Fibroblast of mammary gland (primary cell): ENCODE data around the gene ALDH1A2.

Experiments
- DNase-seq: peaks from one replicate; pipeline ENCODE4 v3.0.0-alpha.2; 2010; ENCODE audit warnings: low read depth
- H3K4me3 ChIP-seq: 2 replicates; pipeline ENCODE4 v1.5.1; 2011; ENCODE audit warnings: low read depth, mild to moderate bottlenecking, low read length, moderate library complexity; ENCODE audit not compliant: control insufficient read depth
- TF ChIP-seq, protein P1 (sequence below): conservative IDR thresholded peaks from 2 replicates; pipeline ENCODE4 v1.5.1; 2011; ENCODE audit warnings: low read depth, low read length, inconsistent platforms; ENCODE audit not compliant: control insufficient read depth, insufficient read depth

ALDH1A2 gene

DNA sequence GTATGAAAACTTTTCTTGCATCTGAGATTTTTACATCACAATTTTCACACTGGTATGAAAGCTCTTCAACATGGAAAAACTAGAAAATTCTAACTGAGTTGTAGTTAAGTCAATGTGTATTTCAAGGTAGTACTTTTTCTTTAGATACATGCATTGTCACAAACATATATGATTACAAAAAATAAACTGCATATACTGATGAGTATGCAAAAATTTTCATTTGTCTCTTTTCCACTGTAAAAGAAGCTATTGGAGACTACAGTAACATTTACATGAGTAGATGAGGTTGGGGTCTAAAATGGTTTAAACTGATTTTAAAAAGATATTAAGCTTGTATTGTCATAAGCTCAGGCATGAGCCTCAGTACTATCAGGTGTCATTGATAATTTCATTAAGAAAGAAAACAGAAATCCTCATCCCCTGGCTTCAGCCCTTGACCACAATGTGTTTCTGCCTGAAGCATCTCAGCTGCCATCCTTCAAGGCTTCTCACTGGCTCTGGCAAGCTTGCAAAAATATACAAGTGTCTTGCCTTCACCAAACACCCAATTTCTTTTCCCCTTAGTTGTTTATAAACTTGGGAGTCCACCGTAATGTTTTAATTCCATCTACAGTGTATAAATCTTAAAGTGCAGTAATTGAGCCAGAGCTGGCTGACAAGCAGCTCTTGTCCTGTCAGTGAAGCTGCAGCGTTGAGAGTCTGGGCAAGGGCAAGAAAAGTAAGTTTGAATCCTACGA lies 71.9 kb downstream of the ALDH1A2 start:
- no peak for DNase-seq
- TF ChIP-seq, protein P1, sequence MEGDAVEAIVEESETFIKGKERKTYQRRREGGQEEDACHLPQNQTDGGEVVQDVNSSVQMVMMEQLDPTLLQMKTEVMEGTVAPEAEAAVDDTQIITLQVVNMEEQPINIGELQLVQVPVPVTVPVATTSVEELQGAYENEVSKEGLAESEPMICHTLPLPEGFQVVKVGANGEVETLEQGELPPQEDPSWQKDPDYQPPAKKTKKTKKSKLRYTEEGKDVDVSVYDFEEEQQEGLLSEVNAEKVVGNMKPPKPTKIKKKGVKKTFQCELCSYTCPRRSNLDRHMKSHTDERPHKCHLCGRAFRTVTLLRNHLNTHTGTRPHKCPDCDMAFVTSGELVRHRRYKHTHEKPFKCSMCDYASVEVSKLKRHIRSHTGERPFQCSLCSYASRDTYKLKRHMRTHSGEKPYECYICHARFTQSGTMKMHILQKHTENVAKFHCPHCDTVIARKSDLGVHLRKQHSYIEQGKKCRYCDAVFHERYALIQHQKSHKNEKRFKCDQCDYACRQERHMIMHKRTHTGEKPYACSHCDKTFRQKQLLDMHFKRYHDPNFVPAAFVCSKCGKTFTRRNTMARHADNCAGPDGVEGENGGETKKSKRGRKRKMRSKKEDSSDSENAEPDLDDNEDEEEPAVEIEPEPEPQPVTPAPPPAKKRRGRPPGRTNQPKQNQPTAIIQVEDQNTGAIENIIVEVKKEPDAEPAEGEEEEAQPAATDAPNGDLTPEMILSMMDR: no peak
- no peak overlapping the region for H3K4me3 ChIP-seq

DNA sequence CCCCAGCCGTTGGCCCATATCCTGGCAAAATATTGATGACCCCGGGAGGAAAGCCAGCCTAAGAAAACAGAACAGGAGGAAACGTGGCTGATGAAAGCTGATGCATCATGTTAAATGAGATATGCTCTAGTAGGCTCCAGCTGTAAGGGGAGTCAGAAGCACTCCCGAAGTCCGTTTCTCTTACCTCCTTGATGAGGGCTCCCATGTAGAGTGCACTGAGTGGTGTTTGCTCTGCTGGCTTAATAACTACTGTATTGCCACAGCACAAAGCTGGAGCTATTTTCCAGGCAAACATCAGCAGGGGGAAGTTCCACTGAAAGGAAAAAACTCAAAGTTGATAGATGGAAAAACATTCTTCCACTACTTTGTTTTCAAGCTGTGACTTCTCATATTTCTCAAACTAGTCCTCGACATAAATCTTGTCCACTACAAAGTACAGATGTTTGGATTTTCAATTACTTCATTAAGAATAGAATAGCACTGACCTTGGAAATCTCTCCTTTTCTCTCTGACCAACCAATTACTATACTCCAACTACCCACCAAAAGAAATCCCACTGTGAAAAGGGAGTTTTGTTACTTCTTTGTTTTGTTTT lies 72.7 kb downstream of the ALDH1A2 start:
- no peak for DNase-seq
- TF ChIP-seq, protein P1: no peak
- H3K4me3 ChIP-seq: no peak overlapping the region

DNA sequence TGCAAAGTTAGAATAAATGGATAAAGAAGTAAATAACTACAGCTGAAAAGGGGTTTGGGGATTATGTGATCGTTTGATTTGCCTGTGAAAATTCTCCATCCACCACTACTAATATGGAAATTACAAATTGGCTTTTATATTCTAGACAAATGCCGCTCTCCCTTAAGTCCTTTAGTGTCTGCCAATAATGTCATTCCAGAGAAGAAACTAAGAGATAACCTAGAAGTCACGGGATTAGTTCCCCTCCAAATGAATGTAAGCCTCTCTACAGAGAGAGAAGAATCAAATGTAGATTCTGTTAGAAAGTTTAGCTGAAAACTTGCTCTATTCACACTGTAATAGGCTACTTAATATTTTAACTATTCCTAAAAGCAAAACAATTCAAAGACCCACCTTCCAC lies 92.0 kb downstream of the ALDH1A2 start:
- no peak overlapping the region for H3K4me3 ChIP-seq
- TF ChIP-seq, protein P1: no peak
- DNase-seq: no peak

DNA sequence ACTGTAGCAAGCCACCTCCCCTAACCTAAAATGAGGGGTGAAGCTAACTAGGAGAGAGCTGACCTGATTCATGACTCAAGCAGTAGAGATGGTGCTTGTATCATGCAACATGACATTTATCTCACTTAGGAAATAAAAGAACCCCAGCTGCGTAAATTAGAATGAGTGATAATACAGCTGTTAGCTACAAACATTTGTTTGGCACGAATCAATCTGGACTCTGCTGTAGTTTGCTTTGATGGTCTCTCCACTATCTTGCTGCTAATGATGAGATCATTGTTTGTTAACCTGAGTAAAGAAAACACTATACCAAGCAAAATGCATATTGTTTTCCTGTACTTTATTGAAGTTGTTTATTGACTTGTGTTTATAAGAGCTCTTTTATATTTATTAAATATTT lies 92.6 kb downstream of the ALDH1A2 start:
- H3K4me3 ChIP-seq: no peak overlapping the region
- TF ChIP-seq, protein P1: no peak
- DNase-seq: no peak

DNA sequence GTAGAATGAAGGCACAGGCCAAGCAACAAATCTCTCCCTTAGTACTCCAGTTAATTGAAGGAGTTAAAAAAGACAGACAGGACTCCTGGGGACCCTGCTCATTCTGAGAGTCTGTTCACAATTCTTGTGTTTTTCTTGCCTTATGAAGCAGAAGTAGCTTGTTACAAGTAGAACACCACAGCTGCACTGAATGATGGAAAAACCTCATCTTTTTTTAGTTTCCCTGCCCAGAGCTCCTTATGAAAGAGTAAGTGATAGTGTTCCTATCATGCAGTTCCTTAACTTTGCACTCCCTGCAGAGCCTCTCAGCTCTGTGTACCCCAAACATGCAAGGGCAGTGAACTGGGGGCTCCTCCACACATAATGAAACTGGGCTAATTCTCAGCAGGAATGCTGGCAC lies 95.5 kb downstream of the ALDH1A2 start:
- no peak overlapping the region for H3K4me3 ChIP-seq
- DNase-seq: no peak
- TF ChIP-seq, protein P1: no peak

DNA sequence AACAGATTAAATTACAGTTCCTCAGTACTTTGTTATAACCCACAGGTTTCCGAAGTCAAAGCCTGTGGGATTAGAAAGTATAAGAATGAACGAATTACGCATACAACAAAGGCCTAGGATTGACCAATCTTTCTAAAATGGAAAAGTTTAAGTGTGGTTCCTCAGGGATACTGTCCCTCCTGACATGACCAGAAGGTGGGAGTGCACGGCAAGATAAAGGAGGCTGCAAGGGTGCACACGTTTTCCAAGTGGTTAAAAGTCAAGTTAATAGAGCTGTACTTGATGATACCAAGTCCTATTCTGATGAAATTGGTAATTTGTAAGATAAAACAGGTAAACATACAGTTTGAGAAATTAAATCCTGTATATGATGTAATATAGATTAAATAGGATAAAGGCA lies 96.2 kb downstream of the ALDH1A2 start:
- peak; percentile 53 for DNase-seq
- H3K4me3 ChIP-seq: no peak overlapping the region
- TF ChIP-seq, protein P1: peak; percentile 47
